T-helper 9 cell (primary cell): Measurements from ENCODE around the gene WDR20.
"Not testable (repeated sequence)": the region's sequence is repeated elsewhere in the genome, so short reads cannot be mapped to it uniquely, and the experiment has no call there.

Source experiments
- DNase-seq: peaks from one replicate; pipeline ENCODE4 v3.0.0-alpha.2; 2020
- total RNA-seq, 2 donors: gene quantifications; one replicate each; lab custom pipeline; 2026; lab: John Stamatoyannopoulos, UW

The WDR20 gene
- total RNA-seq, result 35.5 to 64.4 reads per million in 2 donors

GRCh38 chr14:102139286-102140026 is at the start of gene WDR20:
WDR20 (plus strand) TSS chr14:102139897; CDS start chr14:102139924, 27 bp downstream.
- peak; percentile 99 for DNase-seq

- no peak for DNase-seq
Observed at GRCh38 chr14:102090713-102091112, 49.0 kb upstream of the WDR20 start.

- DNase-seq, result no peak
Observed at GRCh38 chr14:102092806-102093205, 46.9 kb upstream of the WDR20 start.

GRCh38 chr14:102094101-102094500 is 45.6 kb upstream of the WDR20 start:
- DNase-seq, result no peak

GRCh38 chr14:102095231-102095870 is 44.3 kb upstream of the WDR20 start:
- no peak for DNase-seq

GRCh38 chr14:102095871-102096568 is 43.7 kb upstream of the WDR20 start:
- DNase-seq, result no peak

- peak; percentile 73 for DNase-seq
Observed at GRCh38 chr14:102096569-102097188, 43.0 kb upstream of the WDR20 start.

- no peak for DNase-seq
Observed at GRCh38 chr14:102097441-102098135, 42.1 kb upstream of the WDR20 start.

- DNase-seq, result no peak
Observed at GRCh38 chr14:102103062-102103695, 36.5 kb upstream of the WDR20 start.

- no peak for DNase-seq
Observed at GRCh38 chr14:102105369-102105768, 34.3 kb upstream of the WDR20 start.

- DNase-seq, result not testable (repeated sequence)
Observed at GRCh38 chr14:102109332-102109731, 30.4 kb upstream of the WDR20 start.

GRCh38 chr14:102111101-102111500 is 28.6 kb upstream of the WDR20 start:
- no peak for DNase-seq

GRCh38 chr14:102116361-102117180 is 23.1 kb upstream of the WDR20 start:
- DNase-seq, result no peak

GRCh38 chr14:102117852-102118251 is 21.8 kb upstream of the WDR20 start:
- DNase-seq, result no peak

GRCh38 chr14:102120888-102121287 is 18.8 kb upstream of the WDR20 start:
- no peak for DNase-seq

- no peak for DNase-seq
Observed at GRCh38 chr14:102121567-102121966, 18.1 kb upstream of the WDR20 start.

GRCh38 chr14:102124419-102124818 is 15.3 kb upstream of the WDR20 start:
- no peak for DNase-seq

GRCh38 chr14:102125546-102125945 is 14.2 kb upstream of the WDR20 start:
- no peak for DNase-seq

- no peak for DNase-seq
Observed at GRCh38 chr14:102126807-102127455, 12.8 kb upstream of the WDR20 start.

GRCh38 chr14:102131741-102132140 is 8.0 kb upstream of the WDR20 start:
- no peak for DNase-seq

- not testable (repeated sequence) for DNase-seq
Observed at GRCh38 chr14:102134021-102134420, 5.7 kb upstream of the WDR20 start.
